DND-41 (cell line): Measurements from ENCODE around the gene SUN5.

Experiments
- ATAC-seq: fragments of 200-7000 bp; cut with Tn5 transposase; 3 replicates; pipeline ENCODE4 v1.9.1; 2021; ENCODE audit warnings: low read depth; ENCODE audit not compliant: insufficient read depth
- DNase-seq: peaks from one replicate; pipeline ENCODE4 v3.0.0-alpha.2; 2020
- H2AFZ ChIP-seq: 2 replicates; pipeline ENCODE4 v1.6.0; 2012; ENCODE audit warnings: low read depth, low read length
- H3K27ac ChIP-seq: 2 replicates; pipeline ENCODE4 v1.5.1; 2012; ENCODE audit warnings: low read length, inconsistent platforms
- H3K27me3 ChIP-seq: fragments of 200-600 bp; sonication (generic); 2 replicates; pipeline ENCODE4 v1.6.0; 2012; ENCODE audit warnings: low read length, mild to moderate bottlenecking, inconsistent platforms; ENCODE audit not compliant: insufficient read depth, poor library complexity
- H3K36me3 ChIP-seq: 2 replicates; pipeline ENCODE4 v1.5.1; 2012; ENCODE audit warnings: low read length, inconsistent platforms; ENCODE audit not compliant: insufficient read depth
- H3K4me1 ChIP-seq: 2 replicates; pipeline ENCODE4 v1.5.1; 2012; ENCODE audit warnings: mild to moderate bottlenecking, low read length; ENCODE audit not compliant: insufficient read depth
- H3K4me2 ChIP-seq: 2 replicates; pipeline ENCODE4 v1.6.0; 2012; ENCODE audit warnings: mild to moderate bottlenecking, moderate library complexity, low read length, inconsistent platforms; ENCODE audit not compliant: insufficient read depth
- H3K4me3 ChIP-seq, 2 experiments: fragments of 200-600 bp in 1 of 2; shearing (Covaris generic) in 1 of 2; 2 replicates each; pipeline ENCODE4 v1.5.1; 2012 to 2016; ENCODE audit warnings: inconsistent platforms in 2 of 2, low read length in 2 of 2, mild to moderate bottlenecking in 2 of 2, low read depth in 1 of 2, moderate library complexity in 1 of 2
- H3K79me2 ChIP-seq: 2 replicates; pipeline ENCODE4 v1.6.0; 2012; ENCODE audit warnings: low read length, inconsistent platforms; ENCODE audit not compliant: insufficient read depth
- H3K9ac ChIP-seq: 2 replicates; pipeline ENCODE4 v1.6.0; 2012; ENCODE audit warnings: low read depth, mild to moderate bottlenecking, inconsistent platforms, low read length, moderate library complexity
- H3K9me3 ChIP-seq: 2 replicates; pipeline ENCODE4 v1.5.1; 2012; ENCODE audit warnings: low read length, moderate library complexity, mild to moderate bottlenecking, inconsistent platforms; ENCODE audit not compliant: insufficient read depth, severe bottlenecking
- H4K20me1 ChIP-seq: 2 replicates; pipeline ENCODE4 v1.6.0; 2012; ENCODE audit warnings: low read length; ENCODE audit not compliant: insufficient read depth
- EZH2 ChIP-seq: IDR thresholded peaks from 3 replicates; pipeline ENCODE4 v1.6.1; 2012; ENCODE audit warnings: borderline replicate concordance, low read depth, mild to moderate bottlenecking, moderate library complexity, low read length, inconsistent platforms; ENCODE audit not compliant: severe bottlenecking
- TF ChIP-seq, protein P1 (sequence below): IDR thresholded peaks from 2 replicates; pipeline ENCODE4 v1.5.1; 2012; ENCODE audit warnings: borderline replicate concordance, low read length, moderate library complexity, mild to moderate bottlenecking; ENCODE audit not compliant: poor library complexity, severe bottlenecking; ENCODE audit errors: extremely low read depth

The SUN5 gene

DNA sequence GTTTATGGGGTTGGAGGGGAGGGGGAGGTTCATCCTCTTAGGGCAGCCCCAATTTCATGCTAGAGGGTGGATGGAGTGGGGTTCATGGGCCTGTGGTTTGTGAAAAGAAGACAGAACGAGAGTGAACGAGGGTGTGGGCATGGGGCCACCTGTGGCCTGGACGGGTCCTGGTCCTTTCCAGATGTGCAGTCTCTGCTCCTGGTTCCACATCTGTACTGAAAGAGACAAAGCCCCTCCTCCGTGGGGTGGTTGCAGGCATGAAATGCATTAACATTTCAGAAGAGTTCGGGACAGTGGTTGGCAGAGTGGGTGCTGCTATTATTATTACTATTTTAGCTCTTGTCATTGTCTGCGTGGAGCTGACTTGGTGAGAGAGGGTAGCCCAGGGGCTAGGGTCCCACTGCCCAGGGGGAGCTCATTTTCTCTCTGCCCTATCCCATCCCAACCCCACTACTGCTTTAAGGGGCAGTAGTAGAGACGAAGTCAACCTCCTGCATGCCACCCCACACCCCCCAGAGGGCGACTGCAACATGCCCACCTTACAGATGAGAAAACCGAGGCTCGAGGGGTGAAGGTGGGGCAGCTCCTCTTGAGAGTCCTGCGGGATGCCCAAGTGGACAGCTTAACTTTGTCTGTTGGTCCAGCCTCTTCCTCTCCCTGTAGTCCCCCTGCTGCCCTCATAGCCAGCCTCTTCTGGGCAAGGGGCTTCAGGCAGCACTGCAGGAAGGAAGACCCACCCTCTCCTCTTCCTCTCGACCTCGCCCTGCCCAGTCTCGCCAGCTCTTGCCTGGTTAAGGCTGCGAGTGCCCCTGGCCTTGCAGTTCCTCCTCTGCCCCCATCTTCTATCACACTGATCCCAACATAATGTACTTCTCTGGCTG, 11.7 kb upstream of the SUN5 start:
- Histone ChIP-seq H3K9me3 (no peaks in the 10 kb centered on the region), H3K36me3 (no peaks in the 10 kb centered on the region), H3K4me3 (no peak overlapping the region), H3K27me3 (no peaks in the 10 kb centered on the region), H3K79me2 (no peaks in the 10 kb centered on the region), H3K27ac (no peak overlapping the region), H3K9ac (no peak overlapping the region), H3K4me1 (no peaks in the 10 kb centered on the region), H4K20me1 (no peaks in the 10 kb centered on the region), H2AFZ (no peak overlapping the region), H3K4me2 (no peak overlapping the region)
- DNase-seq (no peak), ATAC-seq (no peak)
- TF ChIP-seq EZH2, result no peak
- TF ChIP-seq, protein P1, sequence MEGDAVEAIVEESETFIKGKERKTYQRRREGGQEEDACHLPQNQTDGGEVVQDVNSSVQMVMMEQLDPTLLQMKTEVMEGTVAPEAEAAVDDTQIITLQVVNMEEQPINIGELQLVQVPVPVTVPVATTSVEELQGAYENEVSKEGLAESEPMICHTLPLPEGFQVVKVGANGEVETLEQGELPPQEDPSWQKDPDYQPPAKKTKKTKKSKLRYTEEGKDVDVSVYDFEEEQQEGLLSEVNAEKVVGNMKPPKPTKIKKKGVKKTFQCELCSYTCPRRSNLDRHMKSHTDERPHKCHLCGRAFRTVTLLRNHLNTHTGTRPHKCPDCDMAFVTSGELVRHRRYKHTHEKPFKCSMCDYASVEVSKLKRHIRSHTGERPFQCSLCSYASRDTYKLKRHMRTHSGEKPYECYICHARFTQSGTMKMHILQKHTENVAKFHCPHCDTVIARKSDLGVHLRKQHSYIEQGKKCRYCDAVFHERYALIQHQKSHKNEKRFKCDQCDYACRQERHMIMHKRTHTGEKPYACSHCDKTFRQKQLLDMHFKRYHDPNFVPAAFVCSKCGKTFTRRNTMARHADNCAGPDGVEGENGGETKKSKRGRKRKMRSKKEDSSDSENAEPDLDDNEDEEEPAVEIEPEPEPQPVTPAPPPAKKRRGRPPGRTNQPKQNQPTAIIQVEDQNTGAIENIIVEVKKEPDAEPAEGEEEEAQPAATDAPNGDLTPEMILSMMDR, result no peak

DNA sequence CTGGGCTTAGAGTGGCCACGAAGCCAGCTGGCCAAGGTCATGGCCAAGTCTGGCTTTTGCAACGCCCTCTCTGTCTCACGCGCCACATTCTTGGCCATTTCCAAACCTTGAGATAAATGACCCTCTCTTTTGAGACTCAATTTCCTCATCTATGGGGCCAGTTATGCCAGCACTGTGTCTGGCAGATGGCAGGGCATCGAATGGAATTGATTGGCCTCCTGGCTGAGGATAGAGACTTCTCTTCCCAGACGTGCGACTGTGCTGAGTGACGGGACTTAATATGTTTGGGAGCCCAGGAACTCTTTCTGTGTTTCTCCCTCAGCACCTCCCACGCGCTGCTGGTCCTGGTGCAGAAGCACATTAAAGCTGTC, 10.9 kb upstream of the SUN5 start:
- H3K9ac ChIP-seq, result no peak overlapping the region
- no peak for TF ChIP-seq EZH2
- TF ChIP-seq, protein P1, result no peak
- H3K4me3 ChIP-seq, result no peak overlapping the region
- no peaks in the 10 kb centered on the region for H3K27me3 ChIP-seq
- no peak overlapping the region for H3K4me2 ChIP-seq
- H3K27ac ChIP-seq, result no peak overlapping the region
- ATAC-seq (no peak), DNase-seq (no peak)
- no peaks in the 10 kb centered on the region for H3K9me3 ChIP-seq
- H3K36me3 ChIP-seq, result no peaks in the 10 kb centered on the region
- H3K4me1 ChIP-seq, result no peaks in the 10 kb centered on the region
- H4K20me1 ChIP-seq, result no peaks in the 10 kb centered on the region
- H3K79me2 ChIP-seq, result no peaks in the 10 kb centered on the region
- no peak overlapping the region for H2AFZ ChIP-seq

DNA sequence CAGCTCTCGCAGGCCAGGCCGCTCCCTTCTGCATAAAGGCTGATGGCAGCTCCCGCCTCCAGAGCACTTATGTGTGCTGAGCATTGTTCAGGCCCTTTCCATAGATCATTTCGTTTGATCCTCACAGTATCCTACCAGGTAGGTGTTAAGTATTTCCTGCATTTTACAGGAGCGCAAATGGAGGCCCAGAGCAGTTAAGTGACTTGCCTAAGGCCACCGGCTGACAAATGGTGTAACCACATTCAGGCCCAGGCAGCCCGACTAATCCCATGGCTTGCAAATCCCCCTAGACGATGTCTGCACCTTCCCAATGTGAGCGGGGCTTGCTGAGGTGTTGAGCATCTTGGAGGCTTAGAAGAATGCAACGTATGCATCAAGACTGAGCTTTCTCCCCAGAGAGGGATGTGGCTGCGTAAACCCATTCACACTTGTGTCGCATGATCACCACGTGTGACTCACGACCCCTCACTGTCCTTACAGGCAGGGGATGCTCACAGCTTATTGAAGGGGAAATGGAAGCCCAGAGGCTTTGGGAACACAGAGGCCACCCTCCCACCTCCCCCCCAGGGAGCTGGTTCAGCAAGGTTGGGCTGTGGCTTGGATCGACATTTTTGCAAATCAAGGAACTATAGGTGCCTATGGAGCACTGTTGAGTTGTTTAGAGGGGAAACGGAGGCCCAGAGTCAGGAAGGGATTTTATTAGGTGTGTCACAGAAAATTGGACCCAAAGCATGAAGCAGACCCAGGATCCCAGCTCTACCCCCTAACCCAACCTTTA, 10.3 kb upstream of the SUN5 start:
- Histone ChIP-seq H3K9ac (no peak overlapping the region), H3K4me3 (no peak overlapping the region), H3K4me2 (no peak overlapping the region), H3K27ac (no peak overlapping the region), H3K9me3 (no peaks in the 10 kb centered on the region), H3K4me1 (no peaks in the 10 kb centered on the region), H3K27me3 (no peaks in the 10 kb centered on the region), H3K36me3 (no peaks in the 10 kb centered on the region), H4K20me1 (no peaks in the 10 kb centered on the region), H2AFZ (no peak overlapping the region), H3K79me2 (no peaks in the 10 kb centered on the region)
- ATAC-seq (no peak), DNase-seq (no peak)
- TF ChIP-seq EZH2, result no peak
- TF ChIP-seq, protein P1, result no peak
